Uterus (tissue), 2 donors: ENCODE results near the gene DLX6.

Experiments used
- POLR2A ChIP-seq, 2 donors: fragments of 450-650 bp; IDR thresholded peaks; one replicate each; pipeline ENCODE4 v1.6.1; 2016; ENCODE audit warnings: antibody characterized with exemption in 2 of 2, mild to moderate bottlenecking in 1 of 2, moderate library complexity in 1 of 2
- TF ChIP-seq, protein P1 (sequence below), 4 experiments: fragments of 200-600 bp in 2 of 4; fragments of 450-650 bp in 2 of 4; sonication (generic) in 2 of 4; IDR thresholded peaks; one replicate each; pipeline ENCODE4 v1.5.1; 2016 to 2019; ENCODE audit warnings: antibody characterized with exemption in 4 of 4, mild to moderate bottlenecking in 2 of 4, moderate library complexity in 1 of 4

DNA sequence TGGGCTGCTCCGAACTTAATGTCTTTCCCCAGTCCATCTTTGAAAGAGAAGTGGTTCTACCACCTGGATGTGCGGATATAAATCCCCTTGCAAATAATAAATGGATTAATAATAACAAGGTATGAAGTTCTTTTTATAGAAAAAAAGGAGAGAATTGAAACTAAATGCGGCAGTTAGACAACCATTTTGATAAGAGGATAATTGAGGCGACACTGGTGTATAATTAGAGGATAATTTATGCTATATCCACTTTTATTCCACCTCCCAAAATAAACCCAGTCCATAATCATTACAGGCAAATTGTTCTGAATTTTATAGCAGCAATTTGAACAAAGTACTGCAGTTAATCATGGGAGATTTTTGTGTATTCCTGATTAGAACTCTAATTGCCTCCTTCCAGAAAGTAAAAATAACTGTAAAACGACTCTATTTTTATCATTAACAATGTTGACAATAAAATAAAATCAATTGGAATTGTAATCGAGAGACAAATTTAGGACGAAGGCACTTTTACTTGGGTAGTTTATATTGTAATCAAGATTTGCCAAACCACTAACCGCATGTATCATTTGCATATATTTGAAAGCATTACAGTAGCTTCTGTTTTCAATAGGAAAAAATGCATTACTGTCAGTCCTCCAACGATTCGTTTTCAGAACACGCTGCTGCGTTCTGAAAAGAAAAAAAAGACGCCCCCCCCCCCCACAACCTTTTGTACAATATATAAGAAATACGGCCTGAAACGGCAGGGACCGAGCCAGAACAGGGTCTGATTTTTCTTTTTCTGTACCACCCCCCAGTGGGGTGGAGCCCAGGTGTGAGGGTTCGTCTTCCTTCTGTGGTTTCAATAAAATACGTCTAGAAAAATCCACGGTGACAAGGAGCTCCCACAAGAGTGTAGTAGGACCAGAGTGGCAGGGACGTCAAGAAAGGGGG is 838 bp upstream of the DLX6 start:
- TF ChIP-seq, protein P1, sequence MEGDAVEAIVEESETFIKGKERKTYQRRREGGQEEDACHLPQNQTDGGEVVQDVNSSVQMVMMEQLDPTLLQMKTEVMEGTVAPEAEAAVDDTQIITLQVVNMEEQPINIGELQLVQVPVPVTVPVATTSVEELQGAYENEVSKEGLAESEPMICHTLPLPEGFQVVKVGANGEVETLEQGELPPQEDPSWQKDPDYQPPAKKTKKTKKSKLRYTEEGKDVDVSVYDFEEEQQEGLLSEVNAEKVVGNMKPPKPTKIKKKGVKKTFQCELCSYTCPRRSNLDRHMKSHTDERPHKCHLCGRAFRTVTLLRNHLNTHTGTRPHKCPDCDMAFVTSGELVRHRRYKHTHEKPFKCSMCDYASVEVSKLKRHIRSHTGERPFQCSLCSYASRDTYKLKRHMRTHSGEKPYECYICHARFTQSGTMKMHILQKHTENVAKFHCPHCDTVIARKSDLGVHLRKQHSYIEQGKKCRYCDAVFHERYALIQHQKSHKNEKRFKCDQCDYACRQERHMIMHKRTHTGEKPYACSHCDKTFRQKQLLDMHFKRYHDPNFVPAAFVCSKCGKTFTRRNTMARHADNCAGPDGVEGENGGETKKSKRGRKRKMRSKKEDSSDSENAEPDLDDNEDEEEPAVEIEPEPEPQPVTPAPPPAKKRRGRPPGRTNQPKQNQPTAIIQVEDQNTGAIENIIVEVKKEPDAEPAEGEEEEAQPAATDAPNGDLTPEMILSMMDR (IDR thresholded peaks at IDR 0.05) = no peak
- TF ChIP-seq POLR2A (IDR thresholded peaks at IDR 0.05) = no peak
